Measurements from ENCODE around the gene NLE1.

GRCh38 chr17:35087731-35088355, 54.3 kb downstream of the NLE1 start:
- TF ChIP-seq CTCF (IDR thresholded peaks at IDR 0.05) (no peak), POLR2A (IDR thresholded peaks at IDR 0.05) (no peak), POLR2AphosphoS5 (IDR thresholded peaks at IDR 0.05) (peak in 1 of 3 donors; percentile 55), EP300 (IDR thresholded peaks at IDR 0.05) (no peak)
